Measurements from ENCODE around the gene GAS2L1.

GAS2L1 gene

DNA sequence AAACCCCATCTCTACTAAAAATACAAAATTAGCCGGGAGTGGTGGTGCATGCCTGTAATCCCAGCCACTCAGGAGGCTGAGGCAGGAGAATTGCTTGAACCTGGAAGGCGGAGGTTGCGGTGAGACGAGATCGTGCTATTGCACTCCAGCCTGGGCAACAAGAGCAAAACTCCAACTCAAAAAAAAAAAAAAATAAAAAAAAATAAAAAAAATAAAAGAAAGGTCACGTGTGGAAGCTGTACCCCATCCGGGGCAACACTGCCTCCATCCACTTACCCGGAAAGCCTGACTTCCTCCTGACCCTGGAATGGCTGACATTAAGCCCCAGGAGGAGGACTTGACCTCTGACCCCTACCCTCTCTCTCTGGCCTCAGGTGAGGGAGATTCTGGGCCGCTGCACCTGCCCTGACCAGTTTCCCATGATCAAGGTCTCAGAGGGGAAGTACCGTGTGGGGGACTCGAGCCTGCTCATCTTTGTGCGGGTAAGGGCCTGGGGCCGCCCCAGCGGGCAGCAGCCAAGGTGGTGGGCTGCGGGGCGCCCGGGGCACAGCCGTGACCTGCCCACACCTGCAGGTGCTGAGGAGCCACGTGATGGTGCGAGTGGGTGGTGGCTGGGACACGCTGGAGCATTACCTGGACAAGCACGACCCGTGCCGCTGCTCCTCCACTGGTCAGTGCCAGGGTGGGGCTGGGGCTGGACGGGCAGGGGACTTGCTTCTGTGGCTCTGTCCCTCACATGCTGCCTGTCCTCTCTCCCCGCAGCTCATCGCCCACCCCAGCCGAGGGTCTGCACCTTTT, 3.8 kb downstream of the GAS2L1 start:
- DNase-seq = no peak

DNA sequence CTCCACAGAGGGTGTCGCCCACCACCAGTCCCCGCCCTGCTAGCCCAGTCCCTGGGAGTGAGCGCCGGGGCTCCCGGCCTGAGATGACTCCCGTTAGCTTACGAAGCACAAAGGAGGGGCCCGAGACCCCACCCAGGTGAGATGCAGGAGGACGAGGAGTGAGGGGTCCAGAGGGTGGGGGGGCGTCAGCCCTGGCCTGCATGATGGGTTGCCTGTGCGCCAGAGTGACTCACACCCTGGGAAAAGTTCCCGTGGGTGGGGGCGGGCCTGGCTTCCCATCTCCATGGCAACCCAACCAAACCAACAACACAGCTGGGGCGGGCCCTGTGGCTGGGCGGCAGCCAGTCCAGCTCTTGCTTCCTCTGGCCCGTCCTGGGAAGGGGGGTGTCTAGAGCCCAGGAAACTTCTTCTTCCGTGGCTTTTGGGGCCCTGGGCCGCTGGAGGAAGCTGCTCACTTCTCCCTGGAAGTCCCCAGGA, 4.5 kb downstream of the GAS2L1 start:
- peak; percentile 64 to 71 for DNase-seq

DNA sequence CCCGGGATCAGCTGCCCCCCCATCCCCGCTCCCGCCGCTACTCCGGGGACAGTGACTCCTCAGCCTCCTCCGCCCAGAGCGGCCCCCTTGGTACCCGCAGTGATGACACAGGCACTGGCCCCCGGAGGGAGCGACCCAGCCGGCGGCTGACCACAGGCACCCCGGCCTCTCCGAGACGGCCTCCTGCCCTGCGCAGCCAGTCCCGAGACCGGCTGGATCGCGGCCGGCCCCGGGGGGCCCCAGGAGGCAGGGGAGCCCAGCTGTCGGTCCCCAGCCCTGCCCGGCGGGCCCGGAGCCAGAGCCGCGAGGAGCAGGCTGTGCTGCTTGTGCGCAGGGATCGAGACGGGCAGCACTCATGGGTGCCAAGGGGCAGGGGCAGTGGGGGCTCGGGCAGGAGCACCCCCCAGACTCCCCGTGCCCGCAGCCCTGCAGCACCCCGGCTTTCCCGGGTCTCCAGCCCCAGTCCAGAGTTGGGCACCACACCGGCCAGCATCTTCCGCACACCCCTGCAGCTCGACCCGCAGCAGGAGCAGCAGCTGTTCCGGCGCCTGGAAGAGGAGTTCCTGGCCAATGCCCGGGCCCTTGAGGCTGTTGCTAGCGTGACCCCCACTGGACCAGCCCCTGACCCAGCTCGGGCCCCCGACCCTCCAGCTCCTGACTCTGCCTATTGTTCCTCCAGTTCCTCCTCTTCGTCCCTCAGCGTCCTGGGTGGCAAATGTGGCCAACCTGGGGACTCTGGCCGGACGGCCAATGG, 5.2 kb downstream of the GAS2L1 start:
- DNase-seq = no peak

DNA sequence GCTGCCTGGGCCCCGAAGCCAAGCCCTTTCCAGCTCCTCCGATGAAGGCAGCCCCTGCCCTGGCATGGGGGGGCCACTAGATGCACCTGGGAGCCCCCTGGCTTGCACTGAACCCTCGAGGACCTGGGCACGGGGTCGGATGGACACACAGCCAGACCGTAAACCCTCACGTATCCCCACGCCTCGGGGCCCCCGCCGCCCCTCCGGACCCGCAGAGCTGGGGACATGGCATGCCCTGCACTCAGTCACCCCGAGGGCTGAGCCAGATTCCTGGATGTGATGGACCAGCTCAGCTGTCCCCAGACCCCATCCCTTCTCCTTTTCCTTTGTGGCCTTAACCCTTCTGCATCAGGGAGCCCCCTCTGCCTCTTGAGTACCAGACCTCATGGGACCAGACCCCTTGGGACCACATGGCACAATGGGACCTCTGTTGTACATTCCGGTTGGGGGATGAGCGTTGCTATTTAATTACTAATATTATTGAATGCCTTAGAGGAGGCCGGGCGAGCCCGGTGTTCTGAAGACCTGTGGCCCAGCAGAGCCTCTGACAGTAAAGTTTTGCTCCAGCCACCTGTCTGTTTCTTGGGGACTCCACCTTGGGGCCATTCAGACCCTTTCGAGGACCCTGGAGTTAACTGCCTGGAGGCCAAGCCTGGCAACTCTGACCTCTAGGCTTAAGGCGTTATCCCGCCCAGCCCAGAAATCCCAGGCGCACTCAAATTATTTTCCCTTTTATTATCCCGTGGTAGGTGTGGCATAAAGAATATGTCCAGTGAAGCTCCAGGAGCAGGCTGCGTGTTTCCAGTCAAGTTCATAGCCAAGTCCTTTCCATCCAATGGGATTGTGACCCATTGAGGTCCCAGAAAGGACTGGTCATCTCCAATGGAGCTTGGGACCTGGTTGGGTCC, 6.0 kb downstream of the GAS2L1 start:
- DNase-seq = no peak

DNA sequence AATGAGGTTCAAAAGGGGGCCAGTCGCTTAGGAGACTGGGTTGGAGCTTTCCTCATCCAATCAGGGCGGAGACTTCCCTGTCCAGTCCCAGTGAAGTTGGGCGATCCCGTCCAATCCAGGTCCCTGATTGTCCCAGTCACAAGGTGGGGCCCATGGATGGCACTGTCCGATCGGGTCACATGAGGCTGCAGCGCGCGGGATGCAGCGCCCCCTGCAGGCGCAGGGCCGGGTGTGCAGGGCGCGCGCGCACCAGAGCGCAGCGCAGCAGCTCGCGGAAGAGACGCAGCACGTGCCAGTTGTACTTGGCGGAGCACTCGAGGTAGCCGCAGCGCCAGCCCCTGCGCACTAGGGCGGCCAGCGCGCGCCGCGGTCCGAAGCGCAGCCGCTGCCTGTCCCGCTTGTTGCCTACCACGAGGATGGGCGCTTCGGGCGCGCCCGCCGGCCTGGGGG, 6.7 kb downstream of the GAS2L1 start:
- DNase-seq = no peak

DNA sequence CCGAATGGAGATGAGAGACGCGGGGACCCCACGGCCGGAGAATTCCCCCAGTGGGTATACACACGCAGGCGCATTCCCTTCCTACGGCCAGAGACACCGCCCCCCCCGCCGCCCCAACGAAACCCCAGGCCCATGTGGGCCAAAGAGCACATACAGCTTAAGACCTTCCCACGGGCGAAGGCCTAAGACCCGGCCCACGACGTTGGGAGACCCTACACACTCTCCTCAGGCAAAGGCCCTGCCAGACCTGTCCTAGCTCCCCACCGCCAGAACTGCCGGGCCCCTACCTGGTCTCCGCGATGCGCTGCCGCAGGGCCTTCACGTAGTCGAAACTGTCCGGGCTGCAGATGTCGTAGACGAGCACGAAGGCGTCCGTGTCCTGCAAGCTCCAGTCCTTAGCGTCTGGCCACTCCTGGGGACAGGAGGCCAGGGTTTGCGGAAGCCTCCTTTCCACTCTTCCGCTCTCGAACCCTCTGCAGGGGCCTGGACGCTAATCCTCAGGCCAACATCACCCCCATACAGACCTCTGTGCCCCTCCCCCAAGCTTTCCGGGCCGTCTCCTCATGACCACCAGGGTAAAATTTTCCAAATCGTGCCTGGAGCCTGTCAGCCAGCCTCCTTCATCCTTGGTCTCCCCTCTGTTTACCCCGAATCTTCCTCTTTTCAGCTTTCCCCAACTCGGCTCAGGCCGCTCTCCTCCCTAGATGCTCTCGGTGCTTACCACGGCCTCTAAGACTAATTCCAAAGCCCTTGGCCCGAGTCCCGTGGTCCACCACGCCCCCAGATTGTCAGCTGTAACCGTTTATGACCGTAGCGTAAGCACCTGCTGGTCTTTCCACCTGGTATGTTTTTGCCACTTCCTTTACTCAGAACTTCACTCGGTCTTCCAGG, 7.4 kb downstream of the GAS2L1 start:
- DNase-seq = no peak

DNA sequence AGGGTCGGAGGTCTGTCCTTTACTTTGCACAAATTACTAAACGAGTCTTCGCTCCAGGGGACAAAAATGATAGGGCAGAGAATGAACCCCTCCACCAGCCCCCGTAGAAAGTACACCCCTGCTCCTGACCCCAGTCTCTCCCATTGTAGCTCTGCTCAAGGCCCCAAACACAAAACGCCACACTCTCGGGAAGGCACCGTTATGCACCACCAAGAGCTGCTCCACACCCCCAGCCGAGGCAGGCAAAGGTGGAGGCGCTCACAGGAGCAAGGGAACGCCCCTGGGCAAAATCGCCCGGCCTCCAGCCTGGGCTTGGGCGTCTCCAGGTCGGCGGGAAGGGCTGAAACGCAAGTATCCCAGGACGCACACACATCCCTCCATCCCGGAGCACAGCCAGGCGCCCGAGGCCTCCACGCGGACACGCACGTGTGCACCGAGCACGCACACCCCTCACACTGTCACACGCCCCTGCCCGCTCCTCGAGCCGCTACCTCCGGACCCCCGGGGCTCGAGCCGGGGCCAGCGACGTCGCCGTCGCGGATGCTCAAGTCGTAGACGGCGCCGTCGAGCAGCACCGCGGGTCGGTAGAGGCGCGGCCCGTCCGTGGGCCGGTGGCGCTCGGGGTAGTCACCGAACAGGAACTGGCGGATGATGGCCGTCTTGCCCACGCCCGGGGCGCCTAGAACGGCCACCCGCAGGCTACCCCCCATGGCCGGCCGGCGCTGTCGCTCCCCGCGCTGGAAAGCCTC, 8.3 kb downstream of the GAS2L1 start:
- no peak for DNase-seq

DNA sequence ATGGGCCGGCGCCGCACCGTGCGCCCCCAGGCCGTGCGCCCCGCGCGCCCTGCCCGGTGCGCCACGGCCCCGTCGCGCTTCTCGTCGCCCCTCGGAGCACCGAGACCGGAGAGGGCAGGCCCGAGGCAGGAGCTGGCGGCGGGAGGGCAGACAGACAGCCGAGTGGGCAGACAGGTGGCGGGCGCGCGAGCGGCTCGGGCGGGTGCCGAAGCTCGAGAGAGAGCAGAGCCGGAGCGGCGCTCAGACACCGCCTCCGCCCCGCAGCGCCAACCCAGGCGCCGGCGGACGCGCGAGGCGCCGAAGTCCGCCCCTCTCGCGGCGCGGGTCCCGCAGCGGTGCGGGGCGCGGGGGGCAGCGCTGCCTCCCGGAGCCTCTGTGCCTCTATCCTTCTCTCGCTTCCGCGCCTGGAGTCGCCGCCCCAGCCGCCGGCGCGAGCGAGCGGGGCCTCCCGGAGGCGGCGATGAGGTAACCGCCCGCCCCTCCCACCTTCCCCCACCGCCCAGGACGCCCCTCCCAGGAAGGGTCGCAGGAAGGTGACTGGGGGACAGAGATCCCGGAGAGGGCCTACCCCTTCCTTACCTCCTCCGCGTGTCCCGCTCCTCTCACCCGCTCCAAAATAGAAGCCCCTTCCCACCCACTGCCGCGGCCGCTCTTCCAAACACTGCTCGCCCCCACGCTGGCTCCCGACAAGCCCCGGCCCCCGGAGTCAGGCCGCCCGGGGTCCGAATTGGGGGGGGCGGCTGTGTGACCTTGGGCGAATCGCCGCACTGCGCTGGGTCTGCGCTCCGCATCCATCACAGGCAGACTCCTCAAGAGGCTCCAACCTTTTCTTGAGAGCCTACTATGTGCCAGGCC, 9.1 kb downstream of the GAS2L1 start, which contains the start of gene RASL10A:
Gene RASL10A, minus strand, starts transcription at position 412 of the 855 bp plus-strand sequence. CDS start 451 bp downstream, outside the sequence.
- DNase-seq = no peak

DNA sequence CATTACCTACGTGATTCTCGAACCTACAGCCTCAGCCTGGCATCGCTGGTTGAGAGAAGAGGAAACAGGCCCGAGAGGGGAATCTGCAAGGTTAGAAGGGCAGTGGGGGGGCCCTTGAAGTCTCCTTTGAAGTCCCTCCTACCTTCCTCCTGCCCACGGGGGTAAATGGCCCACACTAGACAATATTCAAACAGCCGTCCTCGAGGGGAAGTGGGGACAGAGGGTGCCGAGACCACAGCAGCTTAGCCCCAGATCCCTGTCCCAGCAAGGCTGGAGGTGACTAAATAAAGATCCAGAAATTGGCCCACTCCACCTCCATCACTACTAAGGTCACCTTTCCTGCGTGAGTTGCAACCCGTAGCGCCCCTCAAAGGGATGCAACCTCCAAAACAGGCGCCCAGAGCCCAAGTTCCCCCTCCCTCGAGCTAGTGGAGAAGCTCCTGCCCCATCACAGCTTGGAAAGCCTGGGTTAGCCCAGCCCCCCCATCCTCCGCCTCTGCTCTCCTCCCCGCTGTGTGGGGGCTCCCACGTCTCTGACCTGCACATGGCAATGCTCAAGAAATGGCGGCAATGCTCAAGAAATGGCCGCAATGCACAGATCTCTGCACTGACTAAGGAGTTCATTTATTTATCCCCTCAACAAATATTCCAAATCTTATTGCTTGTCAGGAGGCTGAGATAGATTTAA, 9.8 kb downstream of the GAS2L1 start:
- no peak for DNase-seq

DNA sequence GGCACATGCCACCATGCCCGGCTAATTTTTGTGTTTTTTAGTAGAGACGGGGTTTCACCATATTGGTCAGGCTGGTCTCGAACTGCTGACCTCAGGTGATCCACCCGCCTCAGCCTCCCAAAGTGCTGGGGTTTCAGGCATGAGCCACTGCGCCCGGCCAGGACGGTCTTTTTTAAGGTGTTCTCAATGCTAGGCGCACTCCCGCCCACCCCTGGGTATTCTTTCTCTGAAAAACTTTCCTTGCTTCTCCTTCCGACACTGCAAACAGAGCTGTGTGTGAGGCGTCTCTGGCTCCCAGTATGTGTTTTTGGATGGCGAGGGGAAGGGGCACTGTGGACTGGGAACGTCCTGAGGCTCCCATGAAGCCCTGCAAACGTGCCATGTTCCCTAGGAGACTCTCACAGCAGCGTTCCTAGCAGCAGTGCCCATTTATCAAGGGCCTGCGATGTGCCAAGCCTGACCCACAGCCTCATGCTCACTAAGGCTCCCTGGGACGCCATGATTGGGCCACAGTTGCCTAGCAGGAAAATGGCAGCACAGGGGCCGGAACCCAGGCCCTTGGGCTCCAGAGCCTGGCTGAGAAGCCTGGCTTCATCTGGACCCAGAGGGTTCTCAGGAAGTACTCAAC, 11.5 kb downstream of the GAS2L1 start:
- DNase-seq = no peak

DNA sequence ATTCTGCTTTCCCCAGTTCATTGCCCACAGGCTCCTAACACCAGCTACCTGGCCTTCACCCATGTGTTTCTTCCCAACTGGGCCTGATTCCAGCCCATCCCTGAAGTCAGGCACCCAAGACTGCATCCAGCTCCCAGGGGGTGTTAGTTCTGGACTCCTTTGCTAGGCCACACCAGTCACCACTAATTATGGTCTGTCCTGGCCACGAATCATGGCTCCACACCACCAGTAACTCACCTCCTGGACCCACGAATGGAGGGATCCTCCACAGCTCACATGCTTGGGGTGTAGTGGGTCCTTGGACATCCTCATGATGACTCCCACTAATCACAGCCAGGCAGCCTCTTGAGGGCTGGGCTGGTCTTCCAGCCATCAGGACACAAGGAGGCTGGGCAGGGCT, 12.6 kb downstream of the GAS2L1 start:
- no peak for DNase-seq

DNA sequence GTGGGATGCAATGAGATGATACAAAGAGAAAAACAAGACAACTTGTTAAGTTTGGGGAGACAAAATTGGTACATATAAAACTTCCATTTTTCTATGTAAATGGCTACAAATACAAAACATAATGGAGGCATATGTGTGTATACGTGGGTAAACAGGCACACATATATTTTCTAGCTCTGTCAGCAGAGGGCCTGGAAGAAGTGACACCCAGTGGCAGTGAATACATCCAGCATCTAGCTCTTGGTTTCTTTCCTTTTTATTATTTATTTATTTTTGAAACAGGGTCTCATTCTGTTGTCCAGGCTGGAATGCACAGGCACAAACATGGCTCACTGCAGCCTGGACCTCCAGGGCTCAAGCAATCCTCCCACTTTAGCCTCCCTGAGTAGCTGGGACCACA, 14.1 kb downstream of the GAS2L1 start:
- DNase-seq = no peak

DNA sequence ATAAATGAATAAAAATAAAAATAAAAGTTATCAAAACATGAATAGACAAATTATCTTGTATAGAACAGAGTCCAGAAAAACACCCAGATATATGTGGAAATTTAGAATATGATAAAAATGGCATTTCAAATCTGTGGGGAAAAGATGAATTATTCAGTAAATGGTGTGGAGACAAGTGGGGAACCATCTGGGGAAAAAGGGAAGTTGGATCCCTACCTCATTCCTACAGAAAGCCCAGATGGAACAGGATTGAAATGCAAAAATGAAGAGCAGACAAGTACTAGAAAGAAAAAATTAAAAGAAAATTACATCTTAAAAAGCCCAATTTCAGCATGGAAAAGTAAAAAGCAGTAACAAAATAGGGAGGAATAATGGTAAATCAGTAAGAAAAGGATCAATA, 17.2 kb downstream of the GAS2L1 start:
- no peak for DNase-seq

DNA sequence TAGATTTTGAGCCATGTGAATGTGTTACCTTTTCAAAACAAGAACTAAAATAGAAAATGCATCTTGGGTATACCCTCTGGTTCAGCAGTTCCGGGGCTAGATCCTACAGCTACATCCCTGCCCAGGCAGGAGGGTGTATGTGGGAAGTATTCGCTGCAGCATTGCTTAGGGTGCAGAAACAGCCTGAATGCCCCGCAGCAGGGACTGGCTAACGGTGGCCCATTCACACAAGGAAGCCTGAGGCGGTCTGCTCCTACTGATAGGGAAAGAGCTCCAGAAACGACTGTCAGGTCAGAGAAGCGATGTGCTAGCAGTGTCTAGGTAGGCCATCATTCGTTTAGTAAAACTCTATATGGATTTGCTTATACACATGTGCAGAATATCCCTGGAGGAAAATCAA, 18.9 kb downstream of the GAS2L1 start:
- DNase-seq = no peak

DNA sequence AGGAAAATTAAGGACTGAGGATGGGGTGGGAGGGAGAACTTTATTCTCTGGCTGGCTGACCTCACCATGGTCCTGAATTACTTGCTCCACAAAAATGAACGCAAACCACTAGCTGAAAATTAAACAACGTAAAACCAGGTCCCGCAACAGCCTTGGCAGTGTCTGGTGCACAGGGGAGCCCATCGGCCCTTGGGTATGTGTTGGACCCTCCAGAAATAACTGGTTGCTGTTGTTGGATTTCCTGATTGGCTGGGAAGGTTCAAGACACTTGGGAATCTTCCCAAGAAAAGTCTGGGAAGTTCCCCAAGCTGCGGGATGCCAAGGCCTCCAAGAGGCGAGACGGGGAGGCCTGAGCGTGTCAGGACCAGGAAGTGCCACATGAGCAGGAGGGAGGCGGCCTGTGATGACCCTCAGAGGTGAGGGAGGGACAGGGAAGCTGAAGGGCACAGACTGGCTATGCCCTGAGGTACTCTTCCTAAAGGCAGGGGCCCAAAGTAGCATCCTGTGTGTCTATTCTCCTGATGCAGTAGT, 19.4 kb downstream of the GAS2L1 start:
- no peak for DNase-seq

DNA sequence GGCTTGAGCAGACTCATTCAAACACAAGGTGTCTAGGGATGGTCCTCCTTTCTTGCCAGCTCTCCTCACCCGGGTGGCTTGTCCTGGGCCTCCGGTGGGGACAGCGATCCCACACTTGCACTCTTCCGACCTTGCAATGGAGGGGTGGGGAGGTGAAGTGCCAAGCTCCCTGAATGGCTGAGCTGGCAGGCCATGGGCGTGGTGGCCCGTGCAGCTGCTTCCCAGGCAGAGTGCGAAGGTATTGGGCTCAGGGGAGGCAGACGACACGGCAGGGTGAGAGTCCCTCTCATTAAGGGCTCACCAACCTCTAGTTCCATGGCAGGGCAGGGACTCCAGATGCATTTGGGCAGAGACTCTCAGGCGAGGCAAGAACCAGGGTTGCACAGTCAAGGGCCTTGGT, 20.0 kb downstream of the GAS2L1 start:
- no peak for DNase-seq

DNA sequence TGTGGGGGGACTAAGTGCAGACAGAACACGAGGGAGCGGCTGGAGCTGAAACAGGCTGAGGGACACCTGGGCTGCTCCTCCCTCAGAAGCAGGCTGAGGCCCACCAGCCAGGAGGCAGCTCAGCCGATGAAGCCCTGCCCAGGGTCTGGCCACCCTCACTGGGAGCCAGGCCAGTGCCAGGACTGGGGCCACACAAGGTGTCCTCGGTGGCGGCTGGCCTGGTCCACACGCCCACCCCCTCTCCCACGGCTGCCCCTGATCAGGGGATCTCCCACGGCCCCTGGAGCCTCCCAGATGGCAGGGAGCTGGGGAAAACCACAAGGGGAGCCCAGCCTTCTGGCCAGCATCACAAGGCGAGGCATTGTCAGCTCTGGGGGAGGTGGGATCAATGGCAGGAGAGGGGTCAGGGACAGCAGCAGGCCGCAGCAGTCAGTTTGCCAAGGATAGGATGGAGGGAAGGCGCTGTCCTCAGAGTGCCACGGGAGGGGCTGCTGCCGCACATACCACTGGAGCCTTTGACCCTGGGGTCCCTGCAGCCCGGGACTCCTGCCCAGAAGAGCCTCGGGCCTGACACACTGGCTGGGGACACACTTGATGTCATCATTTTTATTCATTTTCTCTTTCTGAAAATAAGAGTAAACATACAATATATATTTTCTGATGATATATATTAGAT, 20.8 kb downstream of the GAS2L1 start:
- DNase-seq = no peak

DNA sequence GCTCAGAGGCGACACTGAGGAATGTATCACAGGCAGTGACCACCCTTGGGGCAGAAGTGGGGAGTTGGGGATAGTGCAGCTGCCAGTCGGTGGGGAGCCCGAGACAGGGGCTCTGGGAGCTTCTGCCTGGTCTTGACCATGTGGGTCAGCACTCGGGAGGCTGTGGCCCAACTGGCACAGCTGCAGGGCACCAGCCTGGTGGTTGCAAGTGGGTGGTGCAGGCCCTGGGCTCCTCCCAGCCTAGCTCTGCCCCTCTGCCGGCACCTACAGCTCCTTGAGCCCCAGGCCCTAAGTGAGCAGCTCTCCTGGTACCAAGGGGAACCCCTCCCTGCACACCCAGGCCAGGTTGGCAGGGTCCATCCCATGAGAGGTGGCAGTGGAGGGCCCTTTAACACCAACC, 21.6 kb downstream of the GAS2L1 start:
- no peak for DNase-seq

Measured in activated CD4-positive, alpha-beta T cell treated with anti-CD3 and anti-CD28 coated beads for 4 hours (primary cell).